ENCODE measurements around the gene GRM7. TPM values are rescaled to one million over a fixed set of nuclear protein-coding genes. Genes with fewer than 3 reads are reported as not detected.

The GRM7 gene
- total RNA-seq, 6 donors from 2014 or later: 0.46 to 8.6 TPM; not detected in 4

GRCh38 chr3:7204848-7205156 is 343.9 kb downstream of the GRM7 start:
- TF ChIP-seq CTCF (IDR thresholded peaks at IDR 0.05) (no peak), EP300 (IDR thresholded peaks at IDR 0.05) (no peak), POLR2A (IDR thresholded peaks at IDR 0.05) (no peak), POLR2AphosphoS5 (IDR thresholded peaks at IDR 0.05) (no peak)
- H3K27me3 ChIP-seq: no peaks in the 10 kb centered on the region
- ATAC-seq (ENCODE audit: low FRiP score in 2 of 2) (no peak), DNase-seq (no peak)
- 63 to 73% methylated on average over 2 of the region's 2 CpGs for WGBS, 2 donors
- no peaks in the 10 kb centered on the region for H3K36me3 ChIP-seq
- H3K9me3 ChIP-seq: no peaks in the 10 kb centered on the region
- H3K4me1 ChIP-seq: no peaks in the 10 kb centered on the region
- H3K27ac ChIP-seq: no peak overlapping the region
- H3K4me3 ChIP-seq: no peak overlapping the region

- no peaks in the 10 kb centered on the region for H3K9me3 ChIP-seq
- H3K36me3 ChIP-seq: no peaks in the 10 kb centered on the region
- H3K4me3 ChIP-seq: peak overlapping the region in 2 of 4 donors; percentile 1 to 24
- no peaks in the 10 kb centered on the region for H3K27me3 ChIP-seq
- DNase-seq (no peak), ATAC-seq (ENCODE audit: low FRiP score in 2 of 2) (peak in 1 of 2 donors; percentile 55)
- no peaks in the 10 kb centered on the region for H3K4me1 ChIP-seq
- TF ChIP-seq EP300 (IDR thresholded peaks at IDR 0.05) (no peak), POLR2AphosphoS5 (IDR thresholded peaks at IDR 0.05) (no peak), CTCF (IDR thresholded peaks at IDR 0.05) (no peak), POLR2A (IDR thresholded peaks at IDR 0.05) (no peak)
- 65 to 69% methylated on average over 4 of the region's 4 CpGs for WGBS, 2 donors
- no peak overlapping the region for H3K27ac ChIP-seq
Measured at GRCh38 chr3:7205535-7205934, 344.6 kb downstream of the GRM7 start.

GRCh38 chr3:7205962-7206361 is 345.0 kb downstream of the GRM7 start:
- no peak for DNase-seq
- ATAC-seq (ENCODE audit: low FRiP score in 2 of 2): peak in 1 of 2 donors; percentile 35
- TF ChIP-seq CTCF (IDR thresholded peaks at IDR 0.05) (no peak), POLR2A (IDR thresholded peaks at IDR 0.05) (no peak), POLR2AphosphoS5 (IDR thresholded peaks at IDR 0.05) (no peak), EP300 (IDR thresholded peaks at IDR 0.05) (no peak)
- no peak overlapping the region for H3K27ac ChIP-seq
- H3K27me3 ChIP-seq: no peaks in the 10 kb centered on the region
- no peaks in the 10 kb centered on the region for H3K9me3 ChIP-seq
- peak overlapping the region in 2 of 4 donors; percentile 1 to 24 for H3K4me3 ChIP-seq
- WGBS, 2 donors: 54 to 71% methylated on average over 4 of the region's 4 CpGs
- no peaks in the 10 kb centered on the region for H3K36me3 ChIP-seq
- no peaks in the 10 kb centered on the region for H3K4me1 ChIP-seq

GRCh38 chr3:7207125-7207524 is 346.2 kb downstream of the GRM7 start:
- no peak for TF ChIP-seq POLR2A (IDR thresholded peaks at IDR 0.05)
- no peak for TF ChIP-seq EP300 (IDR thresholded peaks at IDR 0.05)
- no peak for TF ChIP-seq CTCF (IDR thresholded peaks at IDR 0.05)
- TF ChIP-seq POLR2AphosphoS5 (IDR thresholded peaks at IDR 0.05): no peak
- H3K9me3 ChIP-seq: no peaks in the 10 kb centered on the region
- no peaks in the 10 kb centered on the region for H3K36me3 ChIP-seq
- H3K27me3 ChIP-seq: no peaks in the 10 kb centered on the region
- DNase-seq: no peak
- no peak overlapping the region for H3K4me3 ChIP-seq
- no peaks in the 10 kb centered on the region for H3K4me1 ChIP-seq
- 87 to 93% methylated on average over 5 of the region's 5 CpGs for WGBS, 2 donors
- no peak for ATAC-seq (ENCODE audit: low FRiP score in 2 of 2)
- no peak overlapping the region for H3K27ac ChIP-seq

GRCh38 chr3:7207928-7208327 is 347.0 kb downstream of the GRM7 start:
- WGBS, 2 donors: 87 to 89% methylated on average over 2 of the region's 2 CpGs
- ATAC-seq (ENCODE audit: low FRiP score in 2 of 2): no peak
- Histone ChIP-seq H3K4me1 (no peaks in the 10 kb centered on the region), H3K27me3 (no peaks in the 10 kb centered on the region), H3K4me3 (no peak overlapping the region), H3K9me3 (no peaks in the 10 kb centered on the region), H3K36me3 (no peaks in the 10 kb centered on the region), H3K27ac (no peak overlapping the region)
- no peak for DNase-seq
- TF ChIP-seq CTCF (IDR thresholded peaks at IDR 0.05) (no peak), EP300 (IDR thresholded peaks at IDR 0.05) (no peak), POLR2AphosphoS5 (IDR thresholded peaks at IDR 0.05) (no peak), POLR2A (IDR thresholded peaks at IDR 0.05) (no peak)
